Measurements from ENCODE around the gene NAP1L5. TPM values are rescaled to one million over a fixed set of nuclear protein-coding genes. Genes with fewer than 3 reads are reported as not detected.

The NAP1L5 gene
- total RNA-seq, 1 donor from 2014 or later = 4.7 TPM

DNA sequence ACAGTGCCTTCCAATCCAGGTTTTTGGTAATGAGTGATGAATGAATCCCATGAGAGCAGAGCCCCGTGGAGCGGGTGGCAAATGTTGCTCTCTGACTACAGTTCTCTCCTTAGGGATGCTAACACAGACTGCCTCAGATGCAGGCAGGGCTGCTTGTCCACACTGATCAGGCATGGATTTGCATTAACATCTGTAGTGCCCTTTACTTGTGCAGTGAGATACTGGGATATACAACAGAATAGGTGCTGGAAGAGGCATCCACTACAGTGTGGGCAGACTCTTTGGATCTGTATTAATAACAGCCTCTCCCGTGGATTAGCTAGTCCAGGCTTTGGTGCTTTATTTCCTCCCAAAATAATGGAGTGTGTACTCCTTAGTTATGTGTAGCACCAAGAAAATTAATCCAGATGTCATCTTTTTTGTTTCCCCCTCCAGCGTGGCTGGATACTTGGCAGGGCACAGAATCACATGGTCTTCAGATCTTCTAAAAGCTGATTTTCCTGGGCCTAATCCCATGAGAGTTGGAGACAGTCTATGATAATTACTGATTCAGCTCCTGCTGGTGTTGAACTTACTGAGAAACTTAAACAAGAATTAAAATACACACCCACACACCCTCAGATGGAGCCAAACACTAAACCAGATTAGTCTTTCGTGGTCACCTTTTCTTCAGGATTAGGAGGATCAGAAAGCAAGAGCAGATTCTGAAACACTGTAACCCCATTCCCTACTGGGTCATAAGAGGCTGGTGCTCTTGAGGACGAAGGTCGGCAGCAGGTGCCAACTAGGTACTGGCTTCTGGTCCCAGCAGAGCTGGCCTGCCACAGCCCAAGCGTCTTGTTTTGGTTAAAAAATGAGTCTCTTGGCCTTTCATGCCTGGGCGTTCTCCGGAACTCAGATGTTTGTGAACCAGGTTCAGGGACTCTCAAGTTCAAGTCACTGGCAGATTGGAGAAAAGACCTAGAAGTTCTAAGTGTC, 23.1 kb upstream of the NAP1L5 start:
- Histone ChIP-seq H2AFZ (ENCODE audit: low read depth, low read length) (no peak overlapping the region), H3K79me2 (ENCODE audit: insufficient read depth, low read length) (no peaks in the 10 kb centered on the region), H3K4me2 (ENCODE audit: low read length) (no peak overlapping the region), H3K27ac (ENCODE audit: low read depth, low read length) (no peak overlapping the region), H3K4me1 (ENCODE audit: insufficient read depth, low read length) (no peaks in the 10 kb centered on the region), H3K9ac (ENCODE audit: low read length) (no peak overlapping the region), H3K9me3 (ENCODE audit: insufficient read depth, low read depth, low read length) (no peaks in the 10 kb centered on the region), H4K20me1 (ENCODE audit: insufficient read depth, low read length) (no peaks in the 10 kb centered on the region), H3K4me3 (ENCODE audit: insufficient read depth, low read depth, low read length) (no peak overlapping the region), H3K36me3 (ENCODE audit: insufficient read depth, low read length) (no peaks in the 10 kb centered on the region), H3K27me3 (ENCODE audit: insufficient read depth, low read length) (no peaks in the 10 kb centered on the region)
- Mint-ChIP-seq H3K4me3 (ENCODE audit: unreplicated experiment) (no peak overlapping the region), H3K9me3 (ENCODE audit: unreplicated experiment) (peaks cover 17% of the 10 kb centered on the region), H3K36me3 (ENCODE audit: low read depth, unreplicated experiment) (peaks cover 22% of the 10 kb centered on the region), H3K4me1 (ENCODE audit: low read depth, unreplicated experiment) (no peaks in the 10 kb centered on the region), H3K27me3 (ENCODE audit: low read depth, unreplicated experiment) (no peaks in the 10 kb centered on the region), H3K27ac (ENCODE audit: unreplicated experiment) (no peak overlapping the region)
- DNase-seq (ENCODE audit: low read depth) (no peak), FAIRE-seq (no peak)
- TF ChIP-seq, protein P1, sequence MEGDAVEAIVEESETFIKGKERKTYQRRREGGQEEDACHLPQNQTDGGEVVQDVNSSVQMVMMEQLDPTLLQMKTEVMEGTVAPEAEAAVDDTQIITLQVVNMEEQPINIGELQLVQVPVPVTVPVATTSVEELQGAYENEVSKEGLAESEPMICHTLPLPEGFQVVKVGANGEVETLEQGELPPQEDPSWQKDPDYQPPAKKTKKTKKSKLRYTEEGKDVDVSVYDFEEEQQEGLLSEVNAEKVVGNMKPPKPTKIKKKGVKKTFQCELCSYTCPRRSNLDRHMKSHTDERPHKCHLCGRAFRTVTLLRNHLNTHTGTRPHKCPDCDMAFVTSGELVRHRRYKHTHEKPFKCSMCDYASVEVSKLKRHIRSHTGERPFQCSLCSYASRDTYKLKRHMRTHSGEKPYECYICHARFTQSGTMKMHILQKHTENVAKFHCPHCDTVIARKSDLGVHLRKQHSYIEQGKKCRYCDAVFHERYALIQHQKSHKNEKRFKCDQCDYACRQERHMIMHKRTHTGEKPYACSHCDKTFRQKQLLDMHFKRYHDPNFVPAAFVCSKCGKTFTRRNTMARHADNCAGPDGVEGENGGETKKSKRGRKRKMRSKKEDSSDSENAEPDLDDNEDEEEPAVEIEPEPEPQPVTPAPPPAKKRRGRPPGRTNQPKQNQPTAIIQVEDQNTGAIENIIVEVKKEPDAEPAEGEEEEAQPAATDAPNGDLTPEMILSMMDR (IDR thresholded peaks at IDR 0.05; ENCODE audit: insufficient read depth, low read depth, low read length) = no peak
- TF ChIP-seq EZH2 (IDR thresholded peaks at IDR 0.05; ENCODE audit: insufficient read depth, low read length) = no peak

- Histone ChIP-seq H4K20me1 (ENCODE audit: insufficient read depth, low read length) (no peaks in the 10 kb centered on the region), H3K27ac (ENCODE audit: low read depth, low read length) (no peak overlapping the region), H2AFZ (ENCODE audit: low read depth, low read length) (no peak overlapping the region), H3K4me2 (ENCODE audit: low read length) (no peak overlapping the region), H3K9ac (ENCODE audit: low read length) (no peak overlapping the region), H3K9me3 (ENCODE audit: insufficient read depth, low read depth, low read length) (no peaks in the 10 kb centered on the region), H3K4me3 (ENCODE audit: insufficient read depth, low read depth, low read length) (no peak overlapping the region), H3K79me2 (ENCODE audit: insufficient read depth, low read length) (no peaks in the 10 kb centered on the region), H3K27me3 (ENCODE audit: insufficient read depth, low read length) (no peaks in the 10 kb centered on the region), H3K4me1 (ENCODE audit: insufficient read depth, low read length) (no peaks in the 10 kb centered on the region), H3K36me3 (ENCODE audit: insufficient read depth, low read length) (no peaks in the 10 kb centered on the region)
- H3K4me3 Mint-ChIP-seq (ENCODE audit: unreplicated experiment) = no peak overlapping the region
- no peaks in the 10 kb centered on the region for H3K4me1 Mint-ChIP-seq (ENCODE audit: low read depth, unreplicated experiment)
- H3K9me3 Mint-ChIP-seq (ENCODE audit: unreplicated experiment) = peaks cover 17% of the 10 kb centered on the region
- no peak for DNase-seq (ENCODE audit: low read depth)
- peaks cover 22% of the 10 kb centered on the region for H3K36me3 Mint-ChIP-seq (ENCODE audit: low read depth, unreplicated experiment)
- FAIRE-seq = no peak
- H3K27ac Mint-ChIP-seq (ENCODE audit: unreplicated experiment) = no peak overlapping the region
- no peak for TF ChIP-seq EZH2 (IDR thresholded peaks at IDR 0.05; ENCODE audit: insufficient read depth, low read length)
- TF ChIP-seq, protein P1 (IDR thresholded peaks at IDR 0.05; ENCODE audit: insufficient read depth, low read depth, low read length) = no peak
- no peaks in the 10 kb centered on the region for H3K27me3 Mint-ChIP-seq (ENCODE audit: low read depth, unreplicated experiment)
These were observed 21.8 kb upstream of the NAP1L5 start for GRCh38 chr4:88719381-88719780.

DNA sequence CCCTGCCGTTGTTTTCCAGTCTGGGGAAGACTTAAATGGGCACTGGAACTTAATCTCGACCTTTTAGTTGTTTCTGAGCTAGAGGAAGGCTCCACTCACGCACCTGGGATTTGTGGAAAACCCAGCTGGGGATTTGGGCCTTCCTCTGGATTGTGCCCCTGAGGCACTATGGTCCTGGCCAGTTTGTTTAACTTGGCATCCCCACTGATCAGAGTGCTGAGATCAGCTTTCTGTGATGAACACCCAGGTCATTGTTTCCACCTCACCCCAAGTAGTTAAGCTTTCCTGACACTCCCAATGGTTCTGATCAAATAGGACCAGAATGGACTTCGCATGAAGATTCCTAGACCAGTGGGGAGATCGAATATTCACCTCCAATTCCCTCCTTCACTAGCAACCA, 20.5 kb upstream of the NAP1L5 start:
- Histone ChIP-seq H3K9me3 (ENCODE audit: insufficient read depth, low read depth, low read length) (no peaks in the 10 kb centered on the region), H3K27ac (ENCODE audit: low read depth, low read length) (no peak overlapping the region), H2AFZ (ENCODE audit: low read depth, low read length) (no peak overlapping the region), H4K20me1 (ENCODE audit: insufficient read depth, low read length) (no peaks in the 10 kb centered on the region), H3K4me2 (ENCODE audit: low read length) (no peak overlapping the region), H3K27me3 (ENCODE audit: insufficient read depth, low read length) (no peaks in the 10 kb centered on the region), H3K36me3 (ENCODE audit: insufficient read depth, low read length) (no peaks in the 10 kb centered on the region), H3K79me2 (ENCODE audit: insufficient read depth, low read length) (no peaks in the 10 kb centered on the region), H3K4me1 (ENCODE audit: insufficient read depth, low read length) (no peaks in the 10 kb centered on the region), H3K9ac (ENCODE audit: low read length) (no peak overlapping the region), H3K4me3 (ENCODE audit: insufficient read depth, low read depth, low read length) (no peak overlapping the region)
- peaks cover 22% of the 10 kb centered on the region for H3K36me3 Mint-ChIP-seq (ENCODE audit: low read depth, unreplicated experiment)
- H3K9me3 Mint-ChIP-seq (ENCODE audit: unreplicated experiment) = peaks cover 17% of the 10 kb centered on the region
- no peaks in the 10 kb centered on the region for H3K4me1 Mint-ChIP-seq (ENCODE audit: low read depth, unreplicated experiment)
- no peaks in the 10 kb centered on the region for H3K27me3 Mint-ChIP-seq (ENCODE audit: low read depth, unreplicated experiment)
- no peak overlapping the region for H3K27ac Mint-ChIP-seq (ENCODE audit: unreplicated experiment)
- TF ChIP-seq, protein P1 (IDR thresholded peaks at IDR 0.05; ENCODE audit: insufficient read depth, low read depth, low read length) = no peak
- TF ChIP-seq EZH2 (IDR thresholded peaks at IDR 0.05; ENCODE audit: insufficient read depth, low read length) = no peak
- no peak for DNase-seq (ENCODE audit: low read depth)
- no peak for FAIRE-seq
- H3K4me3 Mint-ChIP-seq (ENCODE audit: unreplicated experiment) = no peak overlapping the region

All from astrocyte (in vitro differentiated cells and primary cell).